GM18502 (cell line): Measurements from ENCODE around the gene NSMCE1.

ENCODE experiments used
- ATAC-seq: cut with Tn5 transposase; IDR thresholded peaks from one replicate; pipeline ENCODE4 v1.9.1; 2021; ENCODE audit warnings: mild to moderate bottlenecking; ENCODE audit not compliant: unreplicated experiment, poor library complexity

Gene NSMCE1

GRCh38 chr16:27268376-27269299, at the start of gene NSMCE1:
TSS of gene NSMCE1 (minus strand) at chr16:27268772. CDS start at chr16:27257570, 11,202 bp downstream.
- peak; percentile 92 for ATAC-seq

GRCh38 chr16:27317738-27318391, 49.3 kb upstream of the NSMCE1 start:
- no peak for ATAC-seq

- ATAC-seq = no peak
Measured at GRCh38 chr16:27317320-27317719, 48.7 kb upstream of the NSMCE1 start.

GRCh38 chr16:27316038-27316680, 47.6 kb upstream of the NSMCE1 start:
- no peak for ATAC-seq

GRCh38 chr16:27315333-27316037, 46.9 kb upstream of the NSMCE1 start:
- no peak for ATAC-seq

- ATAC-seq = no peak
Measured at GRCh38 chr16:27314986-27315332, 46.4 kb upstream of the NSMCE1 start.

- peak; percentile 21 for ATAC-seq
Measured at GRCh38 chr16:27314161-27314723, 45.7 kb upstream of the NSMCE1 start.

- peak; percentile 57 for ATAC-seq
Measured at GRCh38 chr16:27313422-27314160, 45.0 kb upstream of the NSMCE1 start, which contains the start of gene IL4R. TSS of gene IL4R (plus strand) at chr16:27313974. CDS start at chr16:27340204, 26,230 bp downstream.

- ATAC-seq = no peak
Measured at GRCh38 chr16:27312580-27313421, 44.2 kb upstream of the NSMCE1 start.

GRCh38 chr16:27311897-27312303, 43.3 kb upstream of the NSMCE1 start:
- no peak for ATAC-seq

- ATAC-seq = no peak
Measured at GRCh38 chr16:27311448-27311830, 42.9 kb upstream of the NSMCE1 start.

GRCh38 chr16:27310576-27311447, 42.2 kb upstream of the NSMCE1 start:
- no peak for ATAC-seq

- ATAC-seq = no peak
Measured at GRCh38 chr16:27308792-27309191, 40.2 kb upstream of the NSMCE1 start.

- ATAC-seq = no peak
Measured at GRCh38 chr16:27305839-27306442, 37.4 kb upstream of the NSMCE1 start.

- ATAC-seq = no peak
Measured at GRCh38 chr16:27304881-27305745, 36.5 kb upstream of the NSMCE1 start.

GRCh38 chr16:27304102-27304501, 35.5 kb upstream of the NSMCE1 start:
- ATAC-seq = no peak
